Sigmoid colon (tissue), 4 donors: ENCODE results near the gene FXYD1.

ENCODE experiments used
- EP300 ChIP-seq, 4 donors: sonication (generic); formaldehyde crosslinking; IDR thresholded peaks; one replicate each; pipeline ENCODE4 v1.6.1; 2017; ENCODE audit warnings: antibody characterized with exemption in 4 of 4
- POLR2A ChIP-seq, 2 donors: fragments of 450-650 bp; IDR thresholded peaks; one replicate each; pipeline ENCODE4 v1.6.1; 2016; ENCODE audit warnings: antibody characterized with exemption in 2 of 2, mild to moderate bottlenecking in 2 of 2, moderate library complexity in 2 of 2
- POLR2AphosphoS5 ChIP-seq, 4 donors: sonication (generic); formaldehyde crosslinking; IDR thresholded peaks; one replicate each; pipeline ENCODE4 v1.6.1; 2017; ENCODE audit warnings: antibody characterized with exemption in 4 of 4
- TF ChIP-seq, protein P1 (sequence below), 4 experiments: fragments of 450-650 bp in 3 of 4; fragments of 200-600 bp in 1 of 4; IDR thresholded peaks; one replicate each; pipeline ENCODE4 v1.5.1; 2016 to 2019; ENCODE audit warnings: antibody characterized with exemption in 4 of 4, mild to moderate bottlenecking in 3 of 4, moderate library complexity in 2 of 4

DNA sequence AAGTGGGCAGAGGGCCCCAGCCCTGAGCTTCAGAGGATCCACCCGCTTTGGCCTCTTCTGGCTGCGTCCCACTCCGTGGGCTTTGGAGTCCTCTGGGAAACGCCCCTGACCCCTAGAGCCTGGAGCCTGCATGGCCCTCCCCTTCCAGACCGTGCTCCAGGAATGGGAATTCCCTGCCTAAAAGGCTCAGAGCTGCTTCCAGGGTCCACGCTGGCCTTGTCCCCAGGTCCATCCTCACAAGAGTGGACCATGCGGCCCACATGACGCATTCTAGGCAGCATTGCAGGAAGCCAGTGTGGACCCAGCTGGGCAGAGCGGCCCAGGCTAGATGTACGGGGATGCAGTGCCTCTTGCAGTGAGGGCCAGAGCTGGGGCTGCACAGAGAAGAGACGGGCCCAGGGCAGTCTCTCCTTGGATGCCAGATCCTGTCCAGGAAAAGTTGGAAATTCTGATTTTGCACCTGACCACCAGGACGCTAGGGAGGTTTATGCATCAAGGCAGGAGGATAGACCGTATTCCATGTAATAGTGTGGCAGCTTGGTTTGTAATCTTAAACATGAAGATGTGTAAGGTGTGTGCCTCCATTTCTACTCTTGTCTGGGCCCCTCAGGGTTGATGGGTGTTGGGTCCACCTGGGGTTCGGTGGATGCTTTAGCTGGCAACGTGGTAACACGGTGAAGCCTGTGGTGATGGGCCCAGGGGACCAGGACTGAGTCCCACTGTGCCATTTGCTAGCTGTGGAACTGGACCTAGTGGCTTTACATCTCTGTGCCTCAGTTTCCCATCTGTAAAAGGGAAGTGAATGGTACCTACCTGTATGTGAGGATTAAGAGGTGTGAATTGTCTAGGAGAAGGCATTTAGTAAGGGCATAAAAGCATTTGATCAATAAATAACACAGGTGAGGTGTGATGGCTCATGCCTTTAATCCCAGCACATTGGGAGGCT is 37.8 kb upstream of the FXYD1 start:
- TF ChIP-seq, protein P1, sequence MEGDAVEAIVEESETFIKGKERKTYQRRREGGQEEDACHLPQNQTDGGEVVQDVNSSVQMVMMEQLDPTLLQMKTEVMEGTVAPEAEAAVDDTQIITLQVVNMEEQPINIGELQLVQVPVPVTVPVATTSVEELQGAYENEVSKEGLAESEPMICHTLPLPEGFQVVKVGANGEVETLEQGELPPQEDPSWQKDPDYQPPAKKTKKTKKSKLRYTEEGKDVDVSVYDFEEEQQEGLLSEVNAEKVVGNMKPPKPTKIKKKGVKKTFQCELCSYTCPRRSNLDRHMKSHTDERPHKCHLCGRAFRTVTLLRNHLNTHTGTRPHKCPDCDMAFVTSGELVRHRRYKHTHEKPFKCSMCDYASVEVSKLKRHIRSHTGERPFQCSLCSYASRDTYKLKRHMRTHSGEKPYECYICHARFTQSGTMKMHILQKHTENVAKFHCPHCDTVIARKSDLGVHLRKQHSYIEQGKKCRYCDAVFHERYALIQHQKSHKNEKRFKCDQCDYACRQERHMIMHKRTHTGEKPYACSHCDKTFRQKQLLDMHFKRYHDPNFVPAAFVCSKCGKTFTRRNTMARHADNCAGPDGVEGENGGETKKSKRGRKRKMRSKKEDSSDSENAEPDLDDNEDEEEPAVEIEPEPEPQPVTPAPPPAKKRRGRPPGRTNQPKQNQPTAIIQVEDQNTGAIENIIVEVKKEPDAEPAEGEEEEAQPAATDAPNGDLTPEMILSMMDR (IDR thresholded peaks at IDR 0.05), result no peak
- TF ChIP-seq POLR2A (IDR thresholded peaks at IDR 0.05) (no peak), POLR2AphosphoS5 (IDR thresholded peaks at IDR 0.05) (no peak), EP300 (IDR thresholded peaks at IDR 0.05) (no peak)
